Mammary epithelial cell (primary cell): ENCODE results near the gene ACTL6A.
"Not testable (repeated sequence)": the region's sequence is repeated elsewhere in the genome, so short reads cannot be mapped to it uniquely, and the experiment has no call there.

ENCODE experiments used
- CTCF ChIP-seq, 2 donors: IDR thresholded peaks in 1 of 2; conservative IDR thresholded peaks in 1 of 2; 2 replicates each; pipeline ENCODE4 v1.5.1; 2011 to 2012; ENCODE audit warnings: inconsistent platforms in 2 of 2, low read length in 2 of 2, mild to moderate bottlenecking in 2 of 2, control low read depth in 1 of 2, low read depth in 1 of 2; ENCODE audit not compliant: insufficient read depth in 1 of 2; ENCODE audit errors: extremely low read depth in 1 of 2
- EZH2 ChIP-seq: IDR thresholded peaks from 2 replicates; pipeline ENCODE4 v1.6.1; 2012; ENCODE audit warnings: low read length, inconsistent platforms, borderline replicate concordance

GRCh38 chr3:179516461-179517251, 46.1 kb upstream of the ACTL6A start:
- not testable (repeated sequence) for TF ChIP-seq CTCF (conservative IDR thresholded peaks at IDR 0.05 in 1 of 2, IDR thresholded peaks at IDR 0.05 in 1 of 2; ENCODE audit: extremely low read depth in 1 of 2, insufficient read depth in 1 of 2, low read depth in 1 of 2, low read length in 2 of 2); EZH2
